ELF-1 (cell line): ENCODE measurements around the gene STAM.

Experiments used
- DNase-seq: peaks from one replicate; pipeline ENCODE4 v3.0.0-alpha.2; 2016; ENCODE audit warnings: low read depth, low spot score

STAM gene

DNA sequence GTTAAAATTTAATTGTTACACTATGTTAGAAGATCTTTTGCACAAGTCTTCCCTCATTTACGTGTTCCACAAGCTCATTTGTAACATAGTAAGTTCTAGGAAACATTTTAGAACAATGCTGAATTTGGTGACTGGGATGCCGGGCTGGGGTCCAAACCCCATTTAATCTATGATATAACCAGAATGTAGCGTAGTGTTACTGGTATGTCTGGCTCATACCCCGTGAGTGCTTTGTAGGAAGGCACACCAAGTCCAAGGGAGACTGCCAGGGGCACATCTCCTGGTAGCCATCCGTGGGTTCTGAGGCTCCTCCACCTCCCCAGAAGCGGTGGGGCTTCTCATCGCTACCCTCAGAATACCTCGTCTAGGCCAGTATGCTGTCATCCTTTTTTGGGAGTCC lies 86.7 kb downstream of the STAM start:
- no peak for DNase-seq

GRCh38 chr10:17731331-17732020 lies 87.5 kb downstream of the STAM start:
- no peak for DNase-seq

DNA sequence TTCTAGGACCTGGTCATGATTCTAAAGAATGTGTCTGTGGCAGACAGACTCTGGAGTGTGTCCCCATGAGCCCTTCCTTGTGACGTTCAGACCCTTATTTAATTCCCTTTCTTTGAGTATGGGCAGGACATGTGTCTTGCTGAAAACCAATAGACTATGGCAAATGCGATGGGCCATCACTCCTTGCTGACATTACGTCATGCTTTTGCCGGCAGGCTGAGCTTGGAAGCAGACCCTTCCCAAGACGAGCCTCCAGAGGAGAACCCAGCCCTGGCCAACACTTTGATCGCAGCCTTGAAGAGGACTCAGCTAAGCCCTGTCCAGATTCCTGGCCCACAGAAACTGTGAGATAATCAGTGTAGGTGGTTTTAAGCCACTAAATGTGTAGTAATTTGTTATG lies 89.7 kb downstream of the STAM start:
- no peak for DNase-seq

DNA sequence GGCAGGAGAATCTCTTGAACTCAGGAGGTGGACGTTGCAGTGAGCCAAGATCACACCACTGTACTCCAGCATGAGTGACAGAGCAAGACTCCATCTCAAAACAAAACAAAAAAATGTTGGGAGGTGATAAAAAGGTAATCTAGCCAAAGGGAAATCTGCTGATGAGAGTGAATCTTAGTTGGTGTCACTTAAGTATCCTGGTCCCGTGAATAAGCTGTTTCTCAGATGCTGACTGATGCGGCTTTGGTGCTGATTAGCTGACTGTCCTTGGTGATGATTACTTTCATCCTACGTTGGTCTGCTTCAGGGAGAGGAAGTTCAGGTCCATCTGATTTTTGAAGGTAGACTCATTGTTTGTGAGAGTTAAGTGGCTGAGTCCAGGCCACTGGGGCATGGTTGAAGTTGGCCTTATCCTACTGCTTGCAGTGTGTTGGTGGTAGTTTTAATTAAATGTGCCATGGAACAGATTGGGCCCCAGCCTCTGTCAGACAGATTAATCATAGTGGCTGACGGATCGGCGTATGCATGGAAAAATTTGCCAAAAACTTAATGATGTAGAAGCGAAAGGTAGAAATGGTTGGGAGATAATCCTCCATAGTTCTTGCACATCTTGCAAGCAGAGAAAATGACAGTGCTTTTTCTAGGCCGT lies 90.6 kb downstream of the STAM start:
- no peak for DNase-seq

DNA sequence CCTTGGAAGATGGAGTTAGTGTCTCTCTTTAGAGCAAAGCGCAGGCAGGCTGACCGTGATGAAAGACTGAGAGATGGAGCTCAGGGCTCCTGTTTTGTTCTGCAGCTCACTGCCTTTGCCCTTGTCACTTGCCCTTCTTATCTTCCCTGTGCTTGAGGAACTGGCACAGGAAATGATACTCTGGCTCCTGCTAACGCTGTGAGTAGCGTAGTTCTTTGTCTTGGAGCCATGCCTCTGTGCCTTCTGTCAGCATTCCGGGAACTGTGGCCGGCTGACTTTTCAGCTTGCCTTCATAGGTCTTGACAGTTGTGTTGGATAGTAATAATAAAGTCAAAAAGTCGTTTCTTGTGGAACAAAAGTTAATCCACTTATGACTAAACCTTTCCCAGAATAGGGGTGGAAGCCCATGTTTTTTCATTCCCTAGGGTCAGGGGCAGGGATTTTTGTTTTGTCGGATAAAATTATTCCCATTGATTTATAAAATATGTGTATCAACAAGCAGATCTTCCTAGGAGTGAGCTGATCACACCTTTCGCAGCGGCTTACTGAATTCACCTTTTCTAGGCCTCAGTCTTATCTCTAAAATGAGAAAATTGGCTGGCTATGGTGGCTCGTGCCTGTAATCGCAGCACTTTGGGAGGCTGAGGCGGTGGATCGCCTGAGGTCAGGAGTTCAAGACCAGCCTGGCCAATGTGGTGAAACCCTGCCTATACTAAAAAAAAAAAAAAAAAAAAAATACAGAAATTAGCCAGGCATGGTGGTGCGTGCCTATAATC lies 91.4 kb downstream of the STAM start:
- no peak for DNase-seq

DNA sequence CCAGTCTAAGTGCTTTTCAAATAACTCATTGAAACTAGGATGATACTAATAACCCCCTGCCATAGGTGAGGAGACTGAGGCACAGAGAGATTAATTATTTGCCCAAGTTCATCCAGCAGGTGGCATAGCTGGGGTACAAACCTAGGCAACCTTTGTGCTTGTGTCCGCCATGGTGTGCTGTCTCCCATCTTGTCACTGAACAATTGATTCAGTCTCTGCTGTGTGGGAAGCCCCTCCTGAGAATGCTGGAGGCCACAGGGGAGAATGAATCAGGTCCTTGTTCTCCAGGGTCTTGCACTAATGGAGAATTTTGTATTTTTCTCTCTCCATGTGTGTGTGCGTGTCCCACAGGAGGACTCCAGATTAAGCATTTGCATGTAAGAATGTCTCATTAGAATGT lies 92.3 kb downstream of the STAM start:
- DNase-seq = no peak

DNA sequence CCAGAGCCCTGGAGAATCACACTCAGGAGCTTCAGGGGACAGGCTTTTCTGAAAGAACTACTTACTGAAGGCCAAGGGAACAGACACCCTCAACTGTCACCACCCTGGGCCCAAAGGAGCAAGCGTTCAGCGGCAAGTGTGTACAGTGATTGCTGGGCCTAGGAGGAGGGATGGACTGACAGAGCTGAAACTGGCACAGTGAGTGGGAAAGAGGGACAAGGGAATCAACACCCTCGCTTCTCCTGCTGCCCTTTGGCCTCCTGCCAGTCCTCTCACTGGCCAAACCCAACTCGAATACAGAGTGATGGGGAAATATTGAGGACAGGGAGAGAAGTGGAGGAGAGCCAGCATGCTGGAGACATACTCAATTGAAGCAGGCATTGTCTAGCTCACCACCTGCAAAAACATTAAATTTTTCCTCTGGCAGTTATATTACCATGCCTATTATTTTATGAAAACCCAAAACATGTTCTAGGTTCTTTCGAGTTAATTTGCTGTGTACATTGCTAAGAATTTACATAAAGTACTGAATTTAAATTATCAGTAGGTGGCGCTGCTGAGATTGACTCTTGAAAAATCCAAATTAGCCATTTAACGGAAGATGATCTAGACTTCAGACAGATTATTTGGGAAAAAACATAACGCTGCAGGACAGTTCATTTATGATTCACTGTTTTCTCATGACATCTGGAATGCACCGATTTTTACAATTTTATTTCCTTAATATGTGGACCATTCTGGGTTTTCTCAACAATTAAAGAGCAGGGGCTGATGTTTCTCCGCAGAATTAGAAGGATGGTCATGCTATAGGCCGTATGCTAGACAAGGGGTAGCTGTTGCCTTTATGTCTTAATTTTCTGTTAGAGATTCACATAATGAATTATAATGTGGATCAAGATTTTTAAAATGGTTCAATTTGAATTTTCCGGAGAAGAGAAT lies 93.3 kb downstream of the STAM start:
- no peak for DNase-seq

DNA sequence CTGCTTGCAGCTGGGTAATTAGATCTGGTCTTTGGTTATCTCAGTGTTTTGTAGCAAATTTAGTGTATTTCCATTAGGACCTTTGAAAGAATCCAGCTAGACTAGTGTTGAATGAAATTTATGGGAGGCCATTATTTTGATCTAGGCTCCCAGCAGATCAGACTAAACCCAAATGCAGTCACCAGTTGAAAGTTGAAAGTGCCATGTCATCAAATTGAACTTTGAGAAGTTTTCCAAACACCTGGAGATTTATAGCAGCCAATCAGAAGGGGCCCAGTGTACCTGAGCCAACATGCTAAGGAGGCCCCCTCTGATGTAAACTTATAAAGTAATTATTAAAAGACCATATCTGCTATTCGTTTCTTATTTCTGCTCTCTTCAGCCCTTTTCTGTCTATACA lies 96.7 kb downstream of the STAM start:
- no peak for DNase-seq

- peak; percentile 39 for DNase-seq
Observed at GRCh38 chr10:17742918-17743317, 99.0 kb downstream of the STAM start.

GRCh38 chr10:17743437-17743836 lies 99.5 kb downstream of the STAM start:
- no peak for DNase-seq

GRCh38 chr10:17744341-17744861 lies 100.5 kb downstream of the STAM start:
- no peak for DNase-seq

- no peak for DNase-seq
Observed at GRCh38 chr10:17747883-17748550, 104.1 kb downstream of the STAM start.

DNA sequence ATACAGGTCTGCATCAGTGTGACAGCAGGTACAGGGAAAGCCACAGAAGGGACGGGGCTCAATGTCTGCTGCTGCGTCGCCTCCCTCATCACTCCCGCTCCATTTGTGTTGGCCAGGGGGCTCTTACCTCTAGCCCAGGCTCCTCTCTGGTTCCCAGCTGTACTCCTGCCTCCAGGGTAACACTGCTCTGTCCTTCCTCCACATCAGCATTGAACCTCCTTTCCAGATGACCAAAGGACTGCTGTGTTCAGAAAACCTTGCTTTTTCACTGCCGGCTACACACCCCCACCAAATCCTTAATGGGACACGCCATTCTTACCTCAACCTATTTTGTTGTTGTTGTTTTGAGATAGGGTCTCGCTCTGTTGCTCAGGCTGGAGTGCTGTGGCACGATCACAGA lies 105.9 kb downstream of the STAM start:
- no peak for DNase-seq

GRCh38 chr10:17751781-17752445 lies 108.0 kb downstream of the STAM start, which contains the start of gene TMEM236:
Gene TMEM236 (plus strand): TSS chr10:17752201. CDS start chr10:17752296, 95 bp downstream.
- no peak for DNase-seq

DNA sequence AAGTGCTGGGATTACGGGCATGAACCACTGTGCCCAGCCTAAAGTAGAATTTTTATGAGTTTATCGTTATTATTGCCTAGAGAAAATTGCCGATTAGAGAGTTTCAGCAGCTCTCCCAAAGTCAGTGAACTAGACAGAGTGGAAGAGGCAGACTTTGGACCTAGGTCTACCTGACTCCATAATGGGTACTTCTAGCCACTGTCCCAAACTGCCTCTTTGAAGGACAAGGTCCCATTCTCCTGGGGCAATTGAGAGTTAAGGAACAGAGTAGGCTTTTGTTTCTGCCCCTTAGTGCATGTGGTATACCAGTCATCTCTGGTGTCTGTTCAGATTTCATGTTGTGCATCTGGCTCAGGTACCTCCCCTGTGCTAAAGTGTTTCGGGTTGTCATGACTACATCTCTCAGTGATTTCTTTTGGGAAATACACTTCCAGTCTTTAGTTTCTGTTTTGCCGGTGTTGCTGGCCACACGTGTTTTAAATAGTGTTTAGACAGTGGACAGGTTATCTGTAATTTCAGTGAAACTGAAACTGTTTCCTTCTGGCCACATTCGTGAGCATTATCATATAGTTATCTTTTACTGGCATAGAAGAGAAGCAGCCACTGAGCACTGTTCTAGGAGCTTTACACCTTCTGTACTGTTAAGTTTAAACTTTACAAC lies 112.7 kb downstream of the STAM start:
- no peak for DNase-seq

- no peak for DNase-seq
Observed at GRCh38 chr10:17758200-17758599, 114.2 kb downstream of the STAM start.

DNA sequence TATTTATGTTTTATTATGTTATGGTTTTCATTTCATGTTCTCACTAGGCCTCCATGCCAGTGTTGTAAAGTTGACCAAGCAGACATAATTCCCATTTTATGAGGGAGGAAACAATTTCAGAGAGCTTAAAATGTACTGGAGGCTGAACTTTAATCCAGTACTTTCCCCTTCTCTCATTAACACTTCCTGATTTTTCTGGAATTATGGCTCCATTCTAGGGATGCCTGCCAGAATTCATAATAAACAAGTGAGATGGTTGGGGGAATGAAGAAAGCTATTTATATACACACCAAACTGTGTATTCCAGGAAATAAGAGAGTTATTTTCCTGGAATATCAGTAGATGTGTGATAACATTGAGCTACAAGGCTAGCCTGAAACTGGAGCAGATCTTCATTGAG lies 114.9 kb downstream of the STAM start:
- no peak for DNase-seq

GRCh38 chr10:17764142-17764541 lies 120.2 kb downstream of the STAM start:
- no peak for DNase-seq

DNA sequence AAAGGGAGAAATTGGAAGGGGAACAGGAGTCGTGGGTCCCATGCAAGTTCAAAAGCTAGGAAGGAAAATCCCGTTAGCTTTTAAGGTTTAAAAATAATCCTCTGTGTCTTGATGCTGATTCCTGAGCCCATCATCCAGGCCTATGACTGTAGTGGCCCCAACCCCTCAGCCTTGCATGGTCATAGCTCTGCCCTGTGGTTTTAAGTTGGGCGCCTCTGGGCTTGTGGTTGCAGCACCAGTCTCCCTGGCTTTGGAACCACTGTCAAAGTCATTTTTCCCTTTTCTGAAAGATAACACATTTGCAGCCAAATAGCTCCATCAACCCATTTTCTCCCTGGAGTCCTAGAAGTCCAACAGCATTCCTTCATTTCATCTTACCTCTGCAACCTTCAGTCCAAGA lies 121.7 kb downstream of the STAM start:
- no peak for DNase-seq
